Immature natural killer cell (primary cell): ENCODE measurements around the gene CITED4. TPM values are rescaled to one million over a fixed set of nuclear protein-coding genes. Genes with fewer than 3 reads are reported as not detected.

Experiments
- polyA plus RNA-seq, 3 donors: library from polyadenylated mRNA; unstranded; fragments of 300-500 nt; fragmentation: Illumina TruSeq; gene quantifications; one replicate each; pipeline ENCODE4 v1.2.3, GENCODE V29; 2021

CITED4 gene
- polyA plus RNA-seq, 3 donors from 2014 or later = 2.1 to 3.5 (median 2.7) TPM

Other genes starting within 250 kb of the CITED4 start
- 1 to 10 TPM in 2 of 3 donors, under 1 TPM in 1; 0.31 to 1.7 (median 1.3) TPM for gene RIMS3, start 196.7 kb downstream of the CITED4 start, polyA plus RNA-seq
- 10 to 100 TPM; 33.8 to 66.0 (median 53.4) TPM for gene NFYC, start 170.7 kb downstream of the CITED4 start, polyA plus RNA-seq
- not detected for gene KCNQ4, start 78.6 kb downstream of the CITED4 start, polyA plus RNA-seq
- gene CTPS1, start 117.3 kb upstream of the CITED4 start, polyA plus RNA-seq = 10 to 100 TPM; 14.8 to 22.6 (median 16.6) TPM
- gene SLFNL1, start 159.4 kb upstream of the CITED4 start, polyA plus RNA-seq = under 1 TPM in 2 of 3 donors, not detected in 1; 0.11 to 0.32 TPM